Nephron progenitor cell (in vitro differentiated cells): ENCODE data around the gene ITK.

Experiments
- DNase-seq: peaks from one replicate; pipeline ENCODE4 v3.0.0; 2021
- H3K27ac Mint-ChIP-seq: 2 replicates; pipeline ENCODE4 v1.8.0; 2021; ENCODE audit warnings: mild to moderate bottlenecking, moderate library complexity, mixed read lengths
- H3K27me3 Mint-ChIP-seq: 2 replicates; pipeline ENCODE4 v1.8.0; 2021; ENCODE audit warnings: mild to moderate bottlenecking, low read depth, mixed read lengths; ENCODE audit not compliant: poor library complexity
- H3K36me3 Mint-ChIP-seq: 2 replicates; pipeline ENCODE4 v1.8.0; 2021; ENCODE audit warnings: low read depth, mixed read lengths
- H3K4me1 Mint-ChIP-seq: 2 replicates; pipeline ENCODE4 v1.8.0; 2021; ENCODE audit warnings: mixed read lengths
- H3K4me3 Mint-ChIP-seq: 2 replicates; pipeline ENCODE4 v1.8.0; 2021; ENCODE audit warnings: mild to moderate bottlenecking, moderate library complexity, mixed read lengths
- H3K9me3 Mint-ChIP-seq: 2 replicates; pipeline ENCODE4 v1.8.0; 2021; ENCODE audit warnings: mild to moderate bottlenecking, moderate library complexity, mixed read lengths
- CTCF ChIP-seq: fragments of 200-600 bp; sonication (generic); IDR thresholded peaks from 2 replicates; pipeline ENCODE4 v1.5.0; 2021; ENCODE audit warnings: antibody characterized with exemption

Gene ITK

GRCh38 chr5:157221959-157222358 lies 41.3 kb downstream of the ITK start:
- no peak overlapping the region for H3K27ac Mint-ChIP-seq
- H3K4me3 Mint-ChIP-seq: no peak overlapping the region
- H3K27me3 Mint-ChIP-seq: peaks cover 4% of the 10 kb centered on the region
- TF ChIP-seq CTCF: no peak
- H3K36me3 Mint-ChIP-seq: no peaks in the 10 kb centered on the region
- no peak for DNase-seq
- H3K4me1 Mint-ChIP-seq: peaks cover 9% of the 10 kb centered on the region
- no peaks in the 10 kb centered on the region for H3K9me3 Mint-ChIP-seq

GRCh38 chr5:157222506-157223230 lies 42.0 kb downstream of the ITK start:
- Mint-ChIP-seq H3K9me3 (no peaks in the 10 kb centered on the region), H3K4me3 (no peak overlapping the region), H3K27ac (no peak overlapping the region), H3K27me3 (peaks cover 2% of the 10 kb centered on the region), H3K36me3 (no peaks in the 10 kb centered on the region), H3K4me1 (peaks cover 9% of the 10 kb centered on the region)
- no peak for DNase-seq
- no peak for TF ChIP-seq CTCF

GRCh38 chr5:157225469-157226422 lies 45.1 kb downstream of the ITK start:
- H3K9me3 Mint-ChIP-seq: no peaks in the 10 kb centered on the region
- H3K27ac Mint-ChIP-seq: no peak overlapping the region
- no peak for DNase-seq
- no peaks in the 10 kb centered on the region for H3K36me3 Mint-ChIP-seq
- no peak for TF ChIP-seq CTCF
- no peak overlapping the region for H3K4me3 Mint-ChIP-seq
- no peaks in the 10 kb centered on the region for H3K4me1 Mint-ChIP-seq
- no peaks in the 10 kb centered on the region for H3K27me3 Mint-ChIP-seq

GRCh38 chr5:157230610-157231009 lies 50.0 kb downstream of the ITK start:
- Mint-ChIP-seq H3K4me1 (no peaks in the 10 kb centered on the region), H3K27ac (no peak overlapping the region), H3K4me3 (no peak overlapping the region), H3K9me3 (no peaks in the 10 kb centered on the region), H3K27me3 (peaks cover 5% of the 10 kb centered on the region), H3K36me3 (no peaks in the 10 kb centered on the region)
- TF ChIP-seq CTCF: no peak
- no peak for DNase-seq

- no peaks in the 10 kb centered on the region for H3K9me3 Mint-ChIP-seq
- TF ChIP-seq CTCF: no peak
- DNase-seq: no peak
- no peak overlapping the region for H3K27ac Mint-ChIP-seq
- peaks cover 7% of the 10 kb centered on the region for H3K27me3 Mint-ChIP-seq
- H3K36me3 Mint-ChIP-seq: no peaks in the 10 kb centered on the region
- no peaks in the 10 kb centered on the region for H3K4me1 Mint-ChIP-seq
- no peak overlapping the region for H3K4me3 Mint-ChIP-seq
Observed at GRCh38 chr5:157232706-157233105, 52.1 kb downstream of the ITK start.
